Measurements from ENCODE around the gene CNTN4. TPM values are rescaled to one million over a fixed set of nuclear protein-coding genes. Genes with fewer than 3 reads are reported as not detected.

CNTN4 gene
- total and polyA plus RNA-seq, 2 of the 8 experiments (the other 6 are each of a cell fraction or from before 2014, with no cell fraction given), result 0.41 to 2.2 TPM

GRCh38 chr3:3023111-3023745 is 924.6 kb downstream of the CNTN4 start:
- 0 out of 2 replicates have a peak overlapping the region, but pooled peaks have one; percentile 4 for H2AFZ ChIP-seq (ENCODE audit: low read length)
- H3K4me1 ChIP-seq (replicated peaks in 1 of 4; ENCODE audit: control insufficient read depth in 3 of 4, insufficient read depth in 4 of 4, low read length in 3 of 4), result peaks cover 0 to 8% (median 5%) of the 10 kb centered on the region in 4 experiments; a peak in 5 of 7 replicates
- no peaks in the 10 kb centered on the region for H3K9me3 ChIP-seq (ENCODE audit: insufficient read depth in 2 of 2, low read depth in 1 of 2, low read length in 1 of 2)

More at GRCh38 chr3:3023111-3023745, 924.6 kb downstream of the CNTN4 start:
- Histone ChIP-seq H3K79me2 (ENCODE audit: control insufficient read depth in 1 of 2, insufficient read depth in 2 of 2, low read length in 2 of 2) (no peaks in the 10 kb centered on the region), H3K23ac (ENCODE audit: insufficient read length) (no peak overlapping the region), H4K5ac (ENCODE audit: insufficient read length, low read depth, low read length) (no peak overlapping the region), H2BK20ac (ENCODE audit: low read length) (no peak overlapping the region), H3K4me2 (ENCODE audit: insufficient read depth in 1 of 2, low read depth in 2 of 2, low read length in 2 of 2) (no peak overlapping the region), H2BK5ac (ENCODE audit: low read depth, low read length) (no peak overlapping the region), H2BK12ac (ENCODE audit: low read depth, low read length) (no peak overlapping the region), H3K4ac (replicated peaks; ENCODE audit: insufficient read length, low read depth, low read length) (no peak overlapping the region), H3K18ac (ENCODE audit: extremely low read depth, low read length) (no peak overlapping the region), H3K36me3 (ENCODE audit: control insufficient read depth in 2 of 4, insufficient read depth in 4 of 4, low read length in 3 of 4) (no peaks in the 10 kb centered on the region), H2AK5ac (ENCODE audit: low read depth, low read length) (no peak overlapping the region), H3K14ac (ENCODE audit: insufficient read length) (no peak overlapping the region), H3K4me3 (ENCODE audit: extremely low read depth in 1 of 4, insufficient read depth in 2 of 4, low read depth in 3 of 4, low read length in 4 of 4) (no peak overlapping the region), H2BK15ac (ENCODE audit: low read length) (no peak overlapping the region), H4K20me1 (replicated peaks in 1 of 2; ENCODE audit: control insufficient read depth in 1 of 2, insufficient read depth in 2 of 2, low read length in 2 of 2) (no peaks in the 10 kb centered on the region), H4K8ac (ENCODE audit: extremely low read depth, insufficient read depth, low read length) (no peak overlapping the region), H3K27me3 (replicated peaks in 1 of 4; ENCODE audit: control insufficient read depth in 3 of 4, extremely low read depth in 1 of 4, insufficient read depth in 3 of 4, low read length in 3 of 4) (no peaks in the 10 kb centered on the region), H3K23me2 (ENCODE audit: low read depth, low read length) (no peaks in the 10 kb centered on the region), H2BK120ac (replicated peaks; ENCODE audit: low read depth, low read length) (no peak overlapping the region), H3K9ac (replicated peaks in 1 of 4; ENCODE audit: extremely low read depth in 1 of 4, low read depth in 3 of 4, low read length in 3 of 4) (no peak overlapping the region), H3K27ac (ENCODE audit: low read depth, low read length) (no peak overlapping the region), H4K91ac (replicated peaks; ENCODE audit: insufficient read length, low read length) (no peak overlapping the region), H3K79me1 (ENCODE audit: low read depth, low read length) (no peaks in the 10 kb centered on the region), H3K56ac (replicated peaks; ENCODE audit: insufficient read length, low read depth, low read length) (no peak overlapping the region)
- TF ChIP-seq CREB1 (IDR thresholded peaks at IDR 0.05), result no peak
- no peak for TF ChIP-seq NANOG (IDR thresholded peaks at IDR 0.05; ENCODE audit: insufficient read depth, low read depth, low read length, poor library complexity, severe bottlenecking)
- peak; percentile 58; the same call in 1 of the 2 replicates for TF ChIP-seq BACH1 (IDR thresholded peaks at IDR 0.05; ENCODE audit: low read length)
- TF ChIP-seq CBX8 (IDR thresholded peaks at IDR 0.05; ENCODE audit: borderline replicate concordance, low read depth, low read length), result no peak
- TF ChIP-seq TEAD4 (IDR thresholded peaks at IDR 0.05; ENCODE audit: low read depth, low read length), result no peak
- TF ChIP-seq CHD1 (IDR thresholded peaks at IDR 0.05; ENCODE audit: low read depth, low read length), result no peak
- no peak for FAIRE-seq
- 86% methylated on average over 7 of the region's 7 CpGs; no CpG with 5 or more reads in 1 of the 2 experiments for WGBS, 2 experiments (ENCODE audit: extremely low coverage in 1 of 2, insufficient coverage in 1 of 2, insufficient read length in 1 of 2, insufficient replicate concordance in 2 of 2, low coverage in 1 of 2, low lambda C conversion rate in 2 of 2, missing lambda C conversion rate in 1 of 2)
- DNase-seq (ENCODE audit: low read depth in 1 of 2, low spot score in 2 of 2), result no peak
- POLR2A ChIA-PET (ENCODE audit: partially characterized antibody), result no interaction called here
- CTCF ChIA-PET (ENCODE audit: partially characterized antibody), result interaction anchor here (1.1 kb wide), 1 partner anchor 9 kb away, joined by 3 read pairs; no protein-coding TSS in a partner anchor
